ENCODE data around the gene KIAA1958. TPM values are rescaled to one million over a fixed set of nuclear protein-coding genes. Genes with fewer than 3 reads are reported as not detected.

Gene KIAA1958
- total RNA-seq, 3 donors from 2014 or later = 7.4 to 12.7 (median 9.3) TPM

- DNase-seq = no peak
- intact Hi-C loops (cut with DNase I, micrococcal nuclease) = no loop called here
- no peak for TF ChIP-seq CTCF (IDR thresholded peaks at IDR 0.05)
- Histone ChIP-seq H3K9me3 (no peaks in the 10 kb centered on the region), H3K36me3 (ENCODE audit: low read depth) (no peaks in the 10 kb centered on the region), H3K4me1 (ENCODE audit: low read depth) (no peaks in the 10 kb centered on the region), H3K4me3 (no peak overlapping the region)
- ATAC-seq = no peak
These were observed 113.1 kb downstream of the KIAA1958 start for GRCh38 chr9:112599732-112600131.

- ATAC-seq (no peak), DNase-seq (no peak)
- Histone ChIP-seq H3K4me1 (ENCODE audit: low read depth) (no peaks in the 10 kb centered on the region), H3K4me3 (no peak overlapping the region), H3K9me3 (no peaks in the 10 kb centered on the region), H3K36me3 (ENCODE audit: low read depth) (no peaks in the 10 kb centered on the region)
- TF ChIP-seq CTCF (IDR thresholded peaks at IDR 0.05) = no peak
- intact Hi-C loops (cut with DNase I, micrococcal nuclease) = no loop called here
These were observed 115.0 kb downstream of the KIAA1958 start for GRCh38 chr9:112601636-112602035.

- Histone ChIP-seq H3K36me3 (ENCODE audit: low read depth) (no peaks in the 10 kb centered on the region), H3K4me3 (no peak overlapping the region), H3K4me1 (ENCODE audit: low read depth) (no peaks in the 10 kb centered on the region), H3K9me3 (no peaks in the 10 kb centered on the region)
- TF ChIP-seq CTCF (IDR thresholded peaks at IDR 0.05) = no peak
- ATAC-seq (no peak), DNase-seq (no peak)
- intact Hi-C loops (cut with DNase I, micrococcal nuclease) = no loop called here
These were observed 118.2 kb downstream of the KIAA1958 start for GRCh38 chr9:112604790-112605189.

DNA sequence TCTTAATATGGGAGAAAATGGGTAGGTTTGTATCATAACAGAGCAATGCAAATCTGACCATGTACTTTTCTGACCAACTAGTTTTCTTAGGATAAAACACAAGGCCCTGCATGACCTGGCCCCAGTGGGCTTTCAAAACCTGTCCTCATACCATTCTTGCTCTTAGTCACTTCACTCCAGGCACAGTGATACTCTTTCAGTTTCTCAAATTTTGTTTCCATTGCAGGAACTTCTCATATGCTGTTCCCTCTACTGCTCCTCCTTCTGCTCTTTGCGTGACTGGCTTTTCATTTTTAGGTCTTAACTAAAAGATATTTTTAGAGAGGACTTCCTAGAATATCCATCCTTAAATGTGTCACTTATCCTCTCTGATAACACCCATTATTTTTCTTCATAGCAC, 118.9 kb downstream of the KIAA1958 start:
- H3K9me3 ChIP-seq = no peaks in the 10 kb centered on the region
- intact Hi-C loops (cut with DNase I, micrococcal nuclease) = no loop called here
- no peaks in the 10 kb centered on the region for H3K4me1 ChIP-seq (ENCODE audit: low read depth)
- no peak for ATAC-seq
- DNase-seq = no peak
- no peak for TF ChIP-seq CTCF (IDR thresholded peaks at IDR 0.05)
- no peak overlapping the region for H3K4me3 ChIP-seq
- H3K36me3 ChIP-seq (ENCODE audit: low read depth) = no peaks in the 10 kb centered on the region

- TF ChIP-seq CTCF (IDR thresholded peaks at IDR 0.05) = no peak
- no peaks in the 10 kb centered on the region for H3K36me3 ChIP-seq (ENCODE audit: low read depth)
- H3K4me1 ChIP-seq (ENCODE audit: low read depth) = no peaks in the 10 kb centered on the region
- H3K4me3 ChIP-seq = no peak overlapping the region
- ATAC-seq = no peak
- DNase-seq = no peak
- H3K9me3 ChIP-seq = no peaks in the 10 kb centered on the region
- intact Hi-C loops (cut with DNase I, micrococcal nuclease) = no loop called here
These were observed 119.5 kb downstream of the KIAA1958 start for GRCh38 chr9:112605963-112606699.
